Hepatocyte (in vitro differentiated cells): Measurements from ENCODE around the gene ARL15. TPM values are rescaled to one million over a fixed set of nuclear protein-coding genes. Genes with fewer than 3 reads are reported as not detected.

Experiments used
- DNase-seq: peaks from one replicate; pipeline ENCODE4 v3.0.0-alpha.2; 2016; ENCODE audit warnings: low spot score
- H2AFZ ChIP-seq: fragments of 200-600 bp; sonication (generic); 2 replicates; pipeline ENCODE4 v1.6.0; 2016; ENCODE audit warnings: antibody characterized with exemption, mild to moderate bottlenecking
- H3K27ac ChIP-seq: fragments of 200-600 bp; sonication (generic); 2 replicates; pipeline ENCODE4 v1.5.1; 2016; ENCODE audit warnings: mild to moderate bottlenecking
- H3K27me3 ChIP-seq: fragments of 200-600 bp; sonication (generic); 2 replicates; pipeline ENCODE4 v1.6.1; 2016
- H3K36me3 ChIP-seq: fragments of 200-600 bp; sonication (generic); replicated peaks from 2 replicates; pipeline ENCODE4 v1.5.1; 2016; ENCODE audit warnings: low read depth; ENCODE audit not compliant: insufficient read depth
- H3K4me1 ChIP-seq: fragments of 200-600 bp; sonication (generic); 2 replicates; pipeline ENCODE4 v1.5.1; 2016; ENCODE audit warnings: mild to moderate bottlenecking, moderate library complexity; ENCODE audit not compliant: insufficient read depth
- H3K4me2 ChIP-seq: fragments of 200-600 bp; sonication (generic); 2 replicates; pipeline ENCODE4 v1.6.0; 2016
- H3K4me3 ChIP-seq: fragments of 200-600 bp; sonication (generic); 2 replicates; pipeline ENCODE4 v1.5.1; 2016; ENCODE audit warnings: mild to moderate bottlenecking
- H3K79me2 ChIP-seq: fragments of 200-600 bp; sonication (generic); 2 replicates; pipeline ENCODE4 v1.6.0; 2017; ENCODE audit warnings: mild to moderate bottlenecking
- H3K9me2 ChIP-seq: fragments of 200-600 bp; sonication (generic); replicated peaks from 2 replicates; pipeline ENCODE4 v1.6.0; 2017; ENCODE audit warnings: mild to moderate bottlenecking; ENCODE audit not compliant: insufficient read depth
- H3K9me3 ChIP-seq: fragments of 200-600 bp; sonication (generic); 2 replicates; pipeline ENCODE4 v1.5.1; 2016; ENCODE audit warnings: low read depth, mild to moderate bottlenecking
- H4K20me1 ChIP-seq: fragments of 200-600 bp; sonication (generic); 2 replicates; pipeline ENCODE4 v1.6.0; 2016; ENCODE audit warnings: mild to moderate bottlenecking; ENCODE audit not compliant: insufficient read depth, poor library complexity, severe bottlenecking
- CTCF ChIP-seq: fragments of 200-600 bp; sonication (generic); IDR thresholded peaks from 2 replicates; pipeline ENCODE4 v1.5.1; 2016; ENCODE audit warnings: antibody characterized with exemption, mild to moderate bottlenecking; ENCODE audit not compliant: poor library complexity
- EZH2 ChIP-seq: fragments of 200-600 bp; sonication (generic); IDR thresholded peaks from 2 replicates; pipeline ENCODE4 v1.6.1; 2016; ENCODE audit warnings: antibody characterized with exemption, mild to moderate bottlenecking, borderline replicate concordance
- EZH2phosphoT487 ChIP-seq: fragments of 200-600 bp; sonication (generic); IDR thresholded peaks from one replicate; pipeline ENCODE4 v1.6.1; 2018; ENCODE audit warnings: antibody characterized with exemption, mild to moderate bottlenecking, low read depth, moderate library complexity; ENCODE audit not compliant: unreplicated experiment, severe bottlenecking
- WGBS: methylation state at CpG from one replicate; pipeline ENCODE4 v1.1.6; 2016; ENCODE audit warnings: low lambda C conversion rate; ENCODE audit errors: missing lambda C conversion rate; 5-methylcytosine and 5-hydroxymethylcytosine counted together
- polyA plus RNA-seq: library from polyadenylated mRNA; unstranded; fragments of >200 nt; fragmentation: Nextera tagmentation; extraction: Ambion mirVana; gene quantifications from 2 replicates; pipeline ENCODE4 v1.2.1, GENCODE V29; 2016
- total RNA-seq: library from RNA; depleted of rRNA; stranded (reverse); fragments of >200 nt; gene quantifications from 2 replicates; pipeline ENCODE4 v1.2.3, GENCODE V29; 2014

The ARL15 gene
- total and polyA plus RNA-seq, 2 experiments from 2014 or later, result 13.3 to 66.3 TPM

GRCh38 chr5:54347221-54347865 is 37.0 kb upstream of the ARL15 start:
- Histone ChIP-seq H3K27ac (no peak overlapping the region), H3K4me1 (no peaks in the 10 kb centered on the region)

DNA sequence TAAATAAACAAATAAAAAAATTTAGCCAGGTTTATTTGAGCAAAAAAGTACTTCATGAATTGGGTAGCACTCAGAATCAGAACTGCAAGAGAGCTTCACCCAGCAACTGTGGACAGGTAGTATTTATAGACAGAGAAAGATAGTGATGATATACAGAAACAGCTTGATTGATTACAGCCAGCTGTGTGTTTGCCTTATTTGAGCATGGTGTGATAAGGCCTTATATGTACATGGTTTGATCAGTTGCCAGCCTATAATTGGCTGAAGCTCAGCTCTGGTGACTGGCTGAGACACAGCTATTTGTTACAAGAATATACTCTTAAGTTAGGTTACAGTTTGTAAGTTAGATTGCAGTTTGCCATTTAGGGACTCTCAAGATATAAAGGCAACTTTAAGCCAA is 34.3 kb upstream of the ARL15 start:
- no peak for DNase-seq
- no peaks in the 10 kb centered on the region for H3K79me2 ChIP-seq
- H3K36me3 ChIP-seq, result no peaks in the 10 kb centered on the region
- H3K9me3 ChIP-seq, result no peaks in the 10 kb centered on the region
- no peaks in the 10 kb centered on the region for H3K9me2 ChIP-seq
- H3K4me1 ChIP-seq, result no peaks in the 10 kb centered on the region
- no peaks in the 10 kb centered on the region for H4K20me1 ChIP-seq
- no peak overlapping the region for H3K4me2 ChIP-seq
- H2AFZ ChIP-seq, result no peak overlapping the region
- no peak overlapping the region for H3K4me3 ChIP-seq
- H3K27me3 ChIP-seq, result no peaks in the 10 kb centered on the region
- no peak overlapping the region for H3K27ac ChIP-seq
- no peak for TF ChIP-seq EZH2phosphoT487
- no peak for TF ChIP-seq CTCF
- TF ChIP-seq EZH2, result no peak

More at GRCh38 chr5:54347221-54347865, 37.0 kb upstream of the ARL15 start:
- Histone ChIP-seq H2AFZ (no peak overlapping the region), H3K4me2 (no peak overlapping the region), H3K4me3 (no peak overlapping the region), H4K20me1 (no peaks in the 10 kb centered on the region), H3K36me3 (no peaks in the 10 kb centered on the region), H3K9me3 (peaks cover 5% of the 10 kb centered on the region), H3K79me2 (no peaks in the 10 kb centered on the region), H3K27me3 (no peaks in the 10 kb centered on the region), H3K9me2 (no peaks in the 10 kb centered on the region)
- no peak for DNase-seq
- TF ChIP-seq CTCF, result no peak
- TF ChIP-seq EZH2, result no peak
- TF ChIP-seq EZH2phosphoT487, result no peak
- 72% methylated on average over 5 of the region's 5 CpGs for WGBS

DNA sequence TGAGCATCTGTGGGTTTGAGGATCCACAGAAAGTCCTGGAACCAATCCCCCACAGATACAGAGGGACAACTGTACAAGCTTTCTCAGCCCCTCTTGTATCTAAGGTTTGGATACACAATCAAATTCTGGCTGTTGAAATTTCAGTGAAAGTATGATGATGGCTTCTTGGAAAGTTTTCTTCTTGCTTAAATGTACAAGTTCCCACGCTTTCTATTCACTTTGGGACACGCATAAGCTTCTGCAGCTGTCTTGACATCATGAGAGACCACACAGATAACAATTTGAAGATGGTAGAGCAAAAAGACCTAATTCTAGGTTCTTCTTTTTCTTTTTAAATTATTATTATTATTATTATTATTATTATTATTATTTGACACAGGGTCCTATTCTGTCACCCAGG is 31.6 kb upstream of the ARL15 start:
- no peak for DNase-seq
- no peak overlapping the region for H3K27ac ChIP-seq
- no peak overlapping the region for H2AFZ ChIP-seq
- H3K9me3 ChIP-seq, result no peaks in the 10 kb centered on the region
- 93% methylated on average over 2 of the region's 2 CpGs for WGBS
- no peaks in the 10 kb centered on the region for H4K20me1 ChIP-seq
- no peaks in the 10 kb centered on the region for H3K36me3 ChIP-seq
- TF ChIP-seq EZH2phosphoT487 (no peak), EZH2 (no peak), CTCF (no peak)
- H3K79me2 ChIP-seq, result no peaks in the 10 kb centered on the region
- no peaks in the 10 kb centered on the region for H3K27me3 ChIP-seq
- H3K4me3 ChIP-seq, result no peak overlapping the region
- no peaks in the 10 kb centered on the region for H3K4me1 ChIP-seq
- no peak overlapping the region for H3K4me2 ChIP-seq
- H3K9me2 ChIP-seq, result no peaks in the 10 kb centered on the region

- Histone ChIP-seq H3K4me3 (no peak overlapping the region), H3K9me2 (no peaks in the 10 kb centered on the region), H3K9me3 (no peaks in the 10 kb centered on the region), H3K4me1 (no peaks in the 10 kb centered on the region), H4K20me1 (no peaks in the 10 kb centered on the region), H3K4me2 (no peak overlapping the region), H3K27me3 (no peaks in the 10 kb centered on the region), H2AFZ (no peak overlapping the region), H3K36me3 (no peaks in the 10 kb centered on the region), H3K79me2 (no peaks in the 10 kb centered on the region), H3K27ac (no peak overlapping the region)
- 73% methylated on average over 4 of the region's 4 CpGs for WGBS
- no peak for DNase-seq
- TF ChIP-seq EZH2, result no peak
- no peak for TF ChIP-seq EZH2phosphoT487
- TF ChIP-seq CTCF, result no peak
These were observed 27.1 kb upstream of the ARL15 start for GRCh38 chr5:54337523-54337922.
